ENCODE results near the gene IFI27. TPM values are rescaled to one million over a fixed set of nuclear protein-coding genes. Genes with fewer than 3 reads are reported as not detected.
A peak's percentile ranks its signal among the peaks of the same experiment; 100 is the strongest.

Gene IFI27
- total RNA-seq, 1 experiment from 2014 or later: 2.6 TPM

GRCh38 chr14:94077823-94078222 is 32.7 kb upstream of the IFI27 start:
- no peak for DNase-seq
- ChIA-PET CTCF (no interaction called here), POLR2A (no interaction called here)
- no peaks in the 10 kb centered on the region for H3K27me3 ChIP-seq (replicated peaks; ENCODE audit: control insufficient read depth, insufficient read depth, low read length)
- H3K4me3 ChIP-seq (ENCODE audit: low read depth, low read length): no peak overlapping the region
- Mint-ChIP-seq H3K36me3 (ENCODE audit: insufficient read depth, unreplicated experiment) (peaks cover 53% of the 10 kb centered on the region), H3K4me3 (ENCODE audit: unreplicated experiment) (no peak overlapping the region), H3K27ac (ENCODE audit: unreplicated experiment) (no peak overlapping the region), H3K9me3 (ENCODE audit: unreplicated experiment) (peaks cover 12% of the 10 kb centered on the region), H3K4me1 (ENCODE audit: low read depth, unreplicated experiment) (peaks cover 18% of the 10 kb centered on the region), H3K27me3 (ENCODE audit: insufficient read depth, unreplicated experiment) (no peaks in the 10 kb centered on the region)
- no peaks in the 10 kb centered on the region for H3K4me1 ChIP-seq
- H3K36me3 ChIP-seq (ENCODE audit: control insufficient read depth, insufficient read depth, low read length): peaks cover 6% of the 10 kb centered on the region
- TF ChIP-seq CTCF (IDR thresholded peaks at IDR 0.05; ENCODE audit: insufficient read depth in 1 of 2, low read depth in 1 of 2, low read length in 1 of 2, severe bottlenecking in 1 of 2, unreplicated experiment in 1 of 2): no peak
- BruUV-seq (replicated peaks): no TSS peak
- H3K9me3 ChIP-seq: peaks cover 12% of the 10 kb centered on the region
- intact Hi-C loops (cut with micrococcal nuclease; ENCODE audit: unreplicated experiment): no loop called here

- Histone ChIP-seq H3K27me3 (replicated peaks; ENCODE audit: control insufficient read depth, insufficient read depth, low read length) (no peaks in the 10 kb centered on the region), H3K9me3 (peaks cover 12% of the 10 kb centered on the region), H3K4me3 (ENCODE audit: low read depth, low read length) (peak overlapping the region; percentile 81), H3K36me3 (ENCODE audit: control insufficient read depth, insufficient read depth, low read length) (peaks cover 6% of the 10 kb centered on the region), H3K4me1 (no peaks in the 10 kb centered on the region)
- Mint-ChIP-seq H3K27me3 (ENCODE audit: insufficient read depth, unreplicated experiment) (no peaks in the 10 kb centered on the region), H3K9me3 (ENCODE audit: unreplicated experiment) (peaks cover 2% of the 10 kb centered on the region), H3K4me3 (ENCODE audit: unreplicated experiment) (peak overlapping the region; percentile 98), H3K36me3 (ENCODE audit: insufficient read depth, unreplicated experiment) (peaks cover 44% of the 10 kb centered on the region), H3K4me1 (ENCODE audit: low read depth, unreplicated experiment) (peaks cover 18% of the 10 kb centered on the region), H3K27ac (ENCODE audit: unreplicated experiment) (peak overlapping the region; percentile 99)
- intact Hi-C loops (cut with micrococcal nuclease; ENCODE audit: unreplicated experiment): no loop called here
- CTCF ChIA-PET: interaction anchor here (1.0 to 1.2 kb wide), 2 partner anchors 29 to 52 kb away, joined by 3 to 6 read pairs; no protein-coding TSS in a partner anchor
- DNase-seq: no peak
- BruUV-seq (replicated peaks): no TSS peak
- POLR2A ChIA-PET: interaction anchor here (0.6 kb wide), 1 partner anchor 305 kb away, joined by 4 read pairs; no protein-coding TSS in a partner anchor
- TF ChIP-seq CTCF (IDR thresholded peaks at IDR 0.05; ENCODE audit: insufficient read depth in 1 of 2, low read depth in 1 of 2, low read length in 1 of 2, severe bottlenecking in 1 of 2, unreplicated experiment in 1 of 2): no peak
These were observed 30.5 kb upstream of the IFI27 start for GRCh38 chr14:94079891-94080620.

GRCh38 chr14:94080621-94081385 is 29.7 kb upstream of the IFI27 start, which contains the start of the genes DDX24 and IFI27L1:
Gene DDX24 (minus strand): TSS chr14:94081202. CDS start chr14:94079742, 1,460 bp downstream.
Gene IFI27L1 (plus strand): TSS chr14:94081310. CDS start chr14:94096938, 15,628 bp downstream.
- peak within 1 kb of the TSS; percentile 81 for H3K4me3 ChIP-seq (ENCODE audit: low read depth, low read length)
- intact Hi-C loops (cut with micrococcal nuclease; ENCODE audit: unreplicated experiment): no loop called here
- Mint-ChIP-seq H3K27ac (ENCODE audit: unreplicated experiment) (peak within 1 kb of the TSS; percentile 99), H3K36me3 (ENCODE audit: insufficient read depth, unreplicated experiment) (peaks cover 38% of the 10 kb centered on the region), H3K9me3 (ENCODE audit: unreplicated experiment) (no peaks in the 10 kb centered on the region), H3K27me3 (ENCODE audit: insufficient read depth, unreplicated experiment) (no peaks in the 10 kb centered on the region), H3K4me3 (ENCODE audit: unreplicated experiment) (peak within 1 kb of the TSS; percentile 98), H3K4me1 (ENCODE audit: low read depth, unreplicated experiment) (peaks cover 18% of the 10 kb centered on the region)
- H3K36me3 ChIP-seq (ENCODE audit: control insufficient read depth, insufficient read depth, low read length): peaks cover 6% of the 10 kb centered on the region
- ChIA-PET POLR2A (interaction anchor here (0.6 to 1.0 kb wide), 6 partner anchors 28 to 1363 kb away, joined by 3 to 4 read pairs (median 3); no protein-coding TSS in a partner anchor), CTCF (interaction anchor here (0.7 to 1.6 kb wide), 4 partner anchors 30 to 51 kb away, joined by 4 to 6 read pairs (median 6); no protein-coding TSS in a partner anchor)
- no peaks in the 10 kb centered on the region for H3K27me3 ChIP-seq (replicated peaks; ENCODE audit: control insufficient read depth, insufficient read depth, low read length)
- no TSS peak for BruUV-seq (replicated peaks)
- DNase-seq: peak; percentile 93 to 95
- H3K4me1 ChIP-seq: no peaks in the 10 kb centered on the region
- no peak for TF ChIP-seq CTCF (IDR thresholded peaks at IDR 0.05; ENCODE audit: insufficient read depth in 1 of 2, low read depth in 1 of 2, low read length in 1 of 2, severe bottlenecking in 1 of 2, unreplicated experiment in 1 of 2)
- H3K9me3 ChIP-seq: peaks cover 5% of the 10 kb centered on the region

Data from Caco-2 (cell line).